Mesodermal cell (in vitro differentiated cells): Measurements from ENCODE around the gene CPA3.

Experiments
- H3K27ac ChIP-seq: 2 replicates; pipeline ENCODE4 v1.7.0; 2013; ENCODE audit warnings: mild to moderate bottlenecking, low read depth, low read length, moderate library complexity; ENCODE audit not compliant: severe bottlenecking
- H3K36me3 ChIP-seq: 2 replicates; pipeline ENCODE4 v1.7.1; 2013; ENCODE audit warnings: mild to moderate bottlenecking, low read length, moderate library complexity; ENCODE audit not compliant: control insufficient read depth, insufficient read depth
- H3K4me1 ChIP-seq: one replicate; pipeline ENCODE4 v1.7.1; 2013; ENCODE audit warnings: mild to moderate bottlenecking, low read length; ENCODE audit not compliant: insufficient read depth, control insufficient read depth, poor library complexity, severe bottlenecking
- H3K4me3 ChIP-seq: 2 replicates; pipeline ENCODE4 v1.7.0; 2013; ENCODE audit warnings: low read length, control low read depth, mild to moderate bottlenecking; ENCODE audit not compliant: insufficient read depth, poor library complexity, severe bottlenecking; ENCODE audit errors: extremely low read depth
- H3K9me3 ChIP-seq: 2 replicates; pipeline ENCODE4 v1.7.1; 2013; ENCODE audit warnings: mild to moderate bottlenecking, low read length, moderate library complexity; ENCODE audit not compliant: control insufficient read depth
- WGBS, 2 experiments: methylation state at CpG; one replicate each; pipeline ENCODE4 v1.1.5; 2013; ENCODE audit warnings: missing lambda C conversion rate in 2 of 2; ENCODE audit not compliant: insufficient coverage in 2 of 2; 5-methylcytosine and 5-hydroxymethylcytosine counted together

Gene CPA3

DNA sequence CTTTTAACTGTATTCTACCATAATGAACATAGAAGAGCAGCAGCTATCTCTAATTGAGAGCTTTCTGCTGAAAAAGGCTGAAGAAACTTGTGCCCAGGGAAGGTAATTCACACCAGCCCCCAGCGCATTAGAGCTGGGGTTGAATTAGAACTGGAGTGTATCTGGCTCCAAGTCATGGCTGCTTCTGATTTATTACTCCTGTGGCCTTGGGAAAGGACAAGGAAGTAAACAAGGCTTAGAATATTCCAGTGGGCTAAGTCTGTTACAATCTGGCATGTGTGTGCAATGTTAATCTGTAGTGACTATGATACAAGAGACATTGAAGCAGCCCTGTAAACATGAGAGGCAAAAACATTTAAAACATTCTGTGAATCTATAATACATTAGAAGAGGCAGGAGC lies 18.1 kb downstream of the CPA3 start:
- Histone ChIP-seq H3K36me3 (no peaks in the 10 kb centered on the region), H3K4me3 (no peak overlapping the region), H3K9me3 (no peaks in the 10 kb centered on the region), H3K4me1 (no peaks in the 10 kb centered on the region), H3K27ac (no peak overlapping the region)
- WGBS, 2 experiments, result 100% methylated on average over 1 of the region's 1 CpG

DNA sequence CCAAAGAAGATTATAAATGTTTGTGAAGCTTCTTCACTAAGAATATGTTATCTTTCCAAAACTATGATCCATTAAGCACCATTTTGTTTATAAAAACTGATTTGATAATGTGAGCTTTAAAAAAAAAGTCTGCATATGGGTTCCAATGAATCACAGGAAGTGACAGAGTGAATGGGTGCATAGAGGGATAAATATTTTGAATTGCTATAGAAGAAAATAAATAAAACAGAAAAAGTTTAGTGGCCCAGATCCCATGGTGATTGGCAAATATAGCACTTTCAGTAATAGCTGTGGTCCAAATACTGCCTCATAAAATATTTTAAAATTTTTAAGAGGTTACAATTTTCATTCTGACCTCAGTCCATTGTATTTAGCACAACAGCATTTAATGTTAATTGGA lies 19.2 kb downstream of the CPA3 start:
- no peaks in the 10 kb centered on the region for H3K9me3 ChIP-seq
- H3K27ac ChIP-seq, result no peak overlapping the region
- H3K4me3 ChIP-seq, result no peak overlapping the region
- no peaks in the 10 kb centered on the region for H3K36me3 ChIP-seq
- H3K4me1 ChIP-seq, result no peaks in the 10 kb centered on the region

DNA sequence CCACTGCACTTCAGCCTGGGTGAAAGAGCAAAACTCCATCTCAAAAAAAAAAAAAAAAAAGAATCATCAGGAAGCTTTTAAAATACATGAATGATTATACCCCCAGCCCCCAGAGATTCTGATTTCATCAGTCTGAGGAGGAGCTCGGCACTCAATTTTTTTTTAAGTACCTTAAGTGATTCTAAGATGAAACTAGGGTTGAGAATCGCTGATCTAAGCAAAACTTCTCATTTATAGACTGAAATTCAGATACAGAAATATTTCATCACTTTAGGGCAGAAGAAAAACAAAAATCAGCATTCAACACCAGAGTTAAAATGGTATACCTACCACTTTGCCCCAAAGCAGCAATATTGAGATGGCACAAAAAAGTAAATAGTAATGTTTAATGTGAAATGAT lies 24.7 kb downstream of the CPA3 start:
- no CpG with 5 or more reads among the region's 2 CpGs for WGBS, 2 experiments
- H3K27ac ChIP-seq, result no peak overlapping the region
- no peaks in the 10 kb centered on the region for H3K36me3 ChIP-seq
- H3K4me3 ChIP-seq, result no peak overlapping the region
- no peaks in the 10 kb centered on the region for H3K9me3 ChIP-seq
- H3K4me1 ChIP-seq, result no peaks in the 10 kb centered on the region

DNA sequence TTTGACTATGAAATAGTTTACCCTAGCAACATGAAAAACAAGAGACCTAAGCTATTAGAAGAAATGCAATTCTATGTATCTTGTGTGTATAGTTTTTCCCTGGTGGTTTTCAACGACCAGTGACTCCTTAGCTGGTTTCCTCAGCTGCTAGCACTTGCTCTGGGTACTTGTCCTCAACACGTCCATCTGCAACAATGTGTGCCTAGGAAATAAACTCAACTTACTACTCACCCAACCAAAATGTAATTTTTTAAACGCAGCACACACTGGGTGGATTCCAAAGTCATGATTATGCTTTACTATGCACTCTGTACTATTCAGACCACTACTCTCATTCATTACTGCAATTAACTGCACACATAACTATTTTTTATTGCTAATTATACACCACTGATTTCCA lies 31.0 kb downstream of the CPA3 start:
- Histone ChIP-seq H3K9me3 (no peaks in the 10 kb centered on the region), H3K4me1 (no peaks in the 10 kb centered on the region), H3K36me3 (no peaks in the 10 kb centered on the region), H3K27ac (no peak overlapping the region), H3K4me3 (no peak overlapping the region)
- WGBS, 2 experiments, result 60 to 75% methylated on average over 3 of the region's 3 CpGs

DNA sequence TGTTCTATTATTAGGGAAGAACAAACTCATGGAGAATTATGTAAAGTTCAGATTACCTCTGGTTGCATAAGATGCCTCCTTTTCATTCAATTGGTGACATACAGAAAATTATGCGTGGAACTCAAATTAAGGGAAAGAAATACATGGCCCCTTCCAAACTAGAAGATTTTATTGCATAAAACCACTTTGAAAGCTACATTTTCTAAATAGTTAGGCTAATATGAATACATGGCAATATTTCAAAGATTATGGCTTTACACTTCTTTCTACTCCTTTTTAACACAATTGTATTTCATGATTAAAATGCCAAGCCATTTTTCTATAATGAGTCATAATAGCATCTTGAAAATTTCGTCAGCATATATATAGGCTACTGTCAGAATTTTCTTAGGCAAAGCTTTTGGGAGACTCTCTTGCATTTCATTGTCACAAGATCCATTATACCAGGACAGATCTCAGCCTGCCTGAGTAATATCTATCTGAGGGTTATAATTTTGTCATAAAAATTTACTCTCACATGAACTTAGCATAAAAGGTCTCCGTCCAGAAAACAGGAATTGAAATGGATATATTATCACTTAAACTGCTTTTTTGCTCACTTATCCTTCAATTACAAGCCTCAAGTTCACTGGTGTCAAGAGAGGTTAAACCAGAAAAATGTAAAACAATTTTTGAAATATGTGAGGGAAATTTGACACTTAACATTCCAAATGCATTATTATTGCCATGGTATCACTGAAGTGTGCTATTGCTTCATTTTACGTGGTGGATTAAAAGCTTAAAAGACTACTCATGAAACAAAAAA lies 37.1 kb downstream of the CPA3 start:
- no peaks in the 10 kb centered on the region for H3K4me1 ChIP-seq
- WGBS, 2 experiments, result 100% methylated on average over 1 of the region's 4 CpGs; no CpG with 5 or more reads in 1 of the 2 experiments
- H3K27ac ChIP-seq, result no peak overlapping the region
- H3K4me3 ChIP-seq, result no peak overlapping the region
- H3K36me3 ChIP-seq, result no peaks in the 10 kb centered on the region
- no peaks in the 10 kb centered on the region for H3K9me3 ChIP-seq

DNA sequence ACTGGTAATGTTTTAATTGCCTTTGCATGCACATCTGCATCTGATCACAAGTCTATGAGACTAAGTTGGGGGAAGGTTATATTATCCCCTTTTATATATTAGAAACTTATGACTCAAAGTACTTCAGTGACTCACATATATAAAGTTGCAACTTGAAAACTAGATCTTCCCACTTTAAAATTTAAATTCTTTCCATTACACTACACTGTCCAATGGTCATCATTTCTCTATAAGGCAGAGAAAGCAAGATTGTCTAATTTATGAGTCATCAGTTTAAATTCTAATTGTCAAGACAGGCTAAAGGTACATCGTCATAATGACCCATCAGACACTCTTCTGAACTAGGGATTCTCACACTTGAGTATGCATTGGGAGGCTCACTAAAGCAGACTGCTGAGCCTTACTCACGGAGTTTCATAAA lies 37.9 kb downstream of the CPA3 start:
- 95 to 100% methylated on average over 1 to 2 of the region's 2 CpGs for WGBS, 2 experiments
- Histone ChIP-seq H3K36me3 (no peaks in the 10 kb centered on the region), H3K9me3 (no peaks in the 10 kb centered on the region), H3K4me3 (no peak overlapping the region), H3K4me1 (no peaks in the 10 kb centered on the region), H3K27ac (no peak overlapping the region)

DNA sequence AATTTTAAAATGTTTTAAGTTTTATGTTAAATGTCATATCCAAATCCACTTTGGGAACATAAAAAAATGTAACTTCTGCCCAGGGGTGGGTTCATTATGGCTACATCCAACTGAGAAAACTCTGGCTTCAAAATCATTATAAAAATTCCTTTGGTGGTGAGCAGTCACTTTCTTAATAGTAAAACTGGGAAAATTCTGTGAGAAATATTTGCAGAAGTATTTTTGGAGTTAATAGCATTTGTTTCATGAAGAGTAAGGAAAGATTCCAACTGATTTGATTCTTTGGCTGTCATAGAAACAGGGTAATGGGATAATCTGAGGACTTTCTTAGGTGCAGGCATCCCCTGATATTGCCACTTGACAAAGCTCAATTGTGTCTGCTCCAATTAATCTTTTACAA lies 38.8 kb downstream of the CPA3 start:
- H3K4me3 ChIP-seq, result no peak overlapping the region
- H3K9me3 ChIP-seq, result no peaks in the 10 kb centered on the region
- H3K36me3 ChIP-seq, result no peaks in the 10 kb centered on the region
- H3K4me1 ChIP-seq, result no peaks in the 10 kb centered on the region
- H3K27ac ChIP-seq, result no peak overlapping the region

DNA sequence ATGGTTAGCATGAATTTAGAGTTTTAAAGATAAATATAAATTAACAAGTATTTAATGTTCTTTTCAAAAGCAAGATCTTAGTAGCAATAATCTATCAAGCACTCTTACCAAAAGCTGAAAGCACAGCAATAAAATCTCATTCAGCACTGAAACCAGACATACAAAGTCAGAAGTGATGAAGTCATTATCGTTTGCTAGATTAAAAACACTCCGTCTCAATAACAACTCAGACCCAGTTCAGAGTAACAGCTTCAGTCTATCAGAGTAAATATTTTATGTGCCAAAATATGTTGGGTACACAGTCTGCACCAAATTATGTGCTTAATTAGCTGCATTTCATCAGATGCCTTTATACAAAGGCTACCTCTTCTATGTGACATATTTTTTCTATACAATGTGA lies 41.6 kb downstream of the CPA3 start:
- Histone ChIP-seq H3K4me3 (no peak overlapping the region), H3K9me3 (no peaks in the 10 kb centered on the region), H3K4me1 (no peaks in the 10 kb centered on the region), H3K36me3 (no peaks in the 10 kb centered on the region), H3K27ac (no peak overlapping the region)
- WGBS, 2 experiments, result 100% methylated on average over 1 of the region's 2 CpGs; no CpG with 5 or more reads in 1 of the 2 experiments

DNA sequence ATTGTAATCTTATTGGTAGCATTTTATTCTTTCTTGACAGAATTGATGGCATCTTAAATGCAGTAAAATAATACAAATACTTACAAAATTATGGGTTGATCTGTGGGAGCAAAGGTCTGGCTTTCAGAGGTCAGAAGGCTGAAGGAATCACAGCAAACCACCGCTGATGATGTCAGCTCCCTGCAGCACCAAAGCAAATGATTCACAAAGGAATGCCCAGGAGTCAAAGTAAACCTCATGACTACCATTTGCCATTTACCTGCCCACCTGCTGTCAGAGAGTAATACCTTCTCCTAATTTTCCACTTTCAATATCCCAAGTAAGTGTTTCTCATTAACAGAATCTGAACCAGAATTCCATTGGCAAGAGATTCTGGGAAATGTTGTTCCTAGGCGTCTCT lies 46.1 kb downstream of the CPA3 start:
- Histone ChIP-seq H3K36me3 (no peaks in the 10 kb centered on the region), H3K9me3 (no peaks in the 10 kb centered on the region), H3K4me3 (no peak overlapping the region), H3K4me1 (no peaks in the 10 kb centered on the region), H3K27ac (no peak overlapping the region)
- WGBS, 2 experiments, result 64 to 73% methylated on average over 1 of the region's 2 CpGs

DNA sequence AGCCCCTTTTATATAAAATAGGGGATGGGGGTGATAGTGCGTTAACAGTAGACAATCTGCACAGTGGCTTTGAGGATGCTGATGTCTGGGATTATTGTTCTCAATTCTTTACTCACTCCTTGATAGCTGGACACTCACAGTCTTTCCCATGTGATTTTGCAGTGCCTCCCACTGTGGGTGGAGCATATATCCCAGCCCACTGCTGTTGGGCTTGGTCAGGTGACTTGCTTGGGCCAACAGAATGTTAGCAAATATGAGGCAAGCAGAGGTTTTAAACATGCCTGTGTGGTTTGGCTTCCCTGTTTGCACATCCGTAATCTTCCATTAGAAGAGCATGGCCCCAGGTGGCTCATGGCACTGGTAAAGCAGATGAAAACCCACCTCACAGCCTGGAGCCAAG lies 46.5 kb downstream of the CPA3 start:
- Histone ChIP-seq H3K9me3 (no peaks in the 10 kb centered on the region), H3K4me3 (no peak overlapping the region), H3K4me1 (no peaks in the 10 kb centered on the region), H3K27ac (no peak overlapping the region), H3K36me3 (no peaks in the 10 kb centered on the region)
- WGBS, 2 experiments, result 100% methylated on average over 1 of the region's 2 CpGs; no CpG with 5 or more reads in 1 of the 2 experiments

DNA sequence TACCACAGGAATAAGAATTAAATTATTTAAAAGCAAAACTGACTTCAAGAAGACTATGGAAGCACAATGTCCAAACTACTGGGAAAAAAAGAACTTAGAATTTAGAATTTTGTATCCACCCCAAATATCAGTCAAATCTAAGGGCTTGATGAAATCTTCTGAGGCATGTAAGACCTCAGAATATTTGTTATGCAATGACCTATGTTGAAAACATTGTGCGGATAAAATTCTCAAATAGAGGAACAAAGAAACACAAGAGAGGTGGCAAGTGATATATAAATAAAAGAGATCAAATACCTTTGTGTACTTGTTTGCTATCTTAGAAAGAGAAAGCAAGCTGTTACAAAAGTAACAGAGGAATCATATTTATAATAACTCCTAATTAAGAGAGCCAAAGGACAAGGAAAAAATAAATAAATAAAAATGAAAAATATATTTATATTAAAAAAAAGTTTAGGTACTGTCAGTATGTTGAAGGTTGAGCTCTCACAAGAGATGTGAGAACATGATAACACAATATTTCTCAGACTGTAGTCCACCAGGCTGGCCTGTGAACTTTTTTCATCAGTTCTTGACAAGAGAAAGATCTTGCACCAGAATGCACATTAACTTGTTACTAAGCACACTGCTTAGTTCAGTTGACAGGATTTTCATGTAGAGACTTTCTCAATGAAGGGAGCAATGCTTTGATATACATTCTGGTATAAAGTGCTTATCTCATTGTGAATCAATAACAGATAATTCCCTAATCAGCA lies 50.0 kb downstream of the CPA3 start:
- Histone ChIP-seq H3K4me1 (no peaks in the 10 kb centered on the region), H3K27ac (no peak overlapping the region), H3K9me3 (no peaks in the 10 kb centered on the region), H3K4me3 (no peak overlapping the region), H3K36me3 (no peaks in the 10 kb centered on the region)
- no CpG with 5 or more reads among the region's 1 CpG for WGBS, 2 experiments
